Hematopoietic multipotent progenitor cell treated with erythropoietin and hydrocortisone succinate and interleukin-3 and kit ligand, for 15 days (in vitro differentiated cells): Measurements from ENCODE around the gene XRCC3.
A peak's percentile ranks its signal among the peaks of the same experiment; 100 is the strongest.
"Not testable (repeated sequence)": the region's sequence is repeated elsewhere in the genome, so short reads cannot be mapped to it uniquely, and the experiment has no call there.

Experiments
- DNase-seq: peaks from one replicate; pipeline ENCODE4 v3.0.0-alpha.2; 2015; ENCODE audit warnings: low spot score

XRCC3 gene

DNA sequence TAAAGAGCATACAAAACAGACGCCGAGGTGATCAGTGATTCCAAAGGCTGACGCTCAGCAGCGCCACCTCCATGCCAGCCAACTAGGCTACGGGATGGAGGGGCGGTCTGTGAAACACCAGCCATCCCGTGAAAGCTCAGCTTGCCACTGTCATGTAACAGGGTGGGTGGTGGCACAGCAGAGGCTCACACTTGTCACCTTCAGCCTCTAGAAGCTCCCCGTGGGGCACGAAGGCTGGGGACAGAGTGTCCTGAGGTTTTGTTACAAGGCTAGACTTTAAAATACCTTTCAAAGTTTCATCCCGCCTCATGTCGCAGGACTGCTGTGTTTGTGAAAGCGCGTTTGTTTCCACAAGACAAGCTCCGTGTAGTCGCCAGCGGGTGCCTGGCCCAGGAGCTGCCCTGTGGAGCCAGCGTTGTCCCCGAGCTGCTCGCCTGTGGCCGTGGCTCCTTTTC, 20.7 kb downstream of the XRCC3 start:
- no peak for DNase-seq

DNA sequence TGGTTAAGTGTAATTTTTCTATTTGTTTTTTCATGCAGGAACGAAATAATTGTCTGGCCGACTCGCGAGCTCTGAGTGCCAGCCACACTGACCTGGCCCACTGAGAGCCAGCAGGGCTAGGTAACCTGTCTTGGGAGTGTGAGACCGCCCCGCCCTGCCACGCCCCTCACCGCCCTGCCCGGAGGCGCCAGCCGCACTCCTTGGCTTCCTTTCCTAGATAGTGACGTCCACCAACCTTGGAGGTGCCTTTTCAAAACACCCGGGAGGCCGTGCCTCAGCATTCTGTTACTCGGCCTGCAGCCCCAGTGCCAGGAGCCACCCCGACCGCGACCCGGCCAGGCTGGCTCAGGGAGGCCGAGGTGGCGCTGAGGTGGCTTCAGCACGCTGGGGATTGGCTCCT, 21.7 kb downstream of the XRCC3 start:
- DNase-seq: no peak

DNA sequence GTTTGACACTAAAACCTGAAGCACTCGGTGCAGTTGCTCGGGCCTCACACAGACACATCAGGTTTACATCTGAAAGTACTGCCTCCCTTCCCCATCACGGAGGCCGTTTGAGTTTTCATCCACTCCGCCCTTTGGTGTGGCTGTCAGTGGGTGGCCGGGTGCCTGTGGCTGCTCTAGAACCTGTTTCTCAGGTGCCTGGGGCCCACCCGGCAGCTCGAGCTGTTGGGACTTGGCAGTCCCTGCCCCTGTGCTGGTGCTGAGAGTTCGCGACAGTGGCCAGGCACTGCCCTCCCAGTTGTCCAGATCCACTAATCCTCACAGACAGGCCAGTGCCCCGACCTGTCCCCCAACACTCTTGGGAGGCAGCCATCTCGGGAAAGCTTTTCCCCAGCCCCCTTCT, 22.4 kb downstream of the XRCC3 start:
- no peak for DNase-seq

DNA sequence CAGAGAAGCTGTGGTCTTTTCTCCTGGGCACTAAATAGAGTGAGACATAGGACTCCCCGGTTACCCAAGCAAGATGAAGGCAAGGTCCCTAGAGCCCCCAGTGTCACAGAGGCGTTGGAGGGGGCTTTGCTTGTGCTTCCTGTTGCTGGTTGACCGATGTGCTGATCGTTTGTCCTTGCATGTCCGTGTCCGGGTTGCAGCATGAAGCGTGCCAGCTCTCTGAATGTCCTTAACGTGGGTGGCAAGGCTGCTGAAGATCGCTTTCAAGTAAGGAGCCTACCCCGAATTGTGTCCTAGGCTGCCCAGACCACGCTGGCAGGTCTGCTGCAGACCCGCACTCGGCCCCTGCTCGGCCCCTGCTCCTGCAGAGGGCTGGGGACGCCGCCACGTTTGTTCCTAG, 23.1 kb downstream of the XRCC3 start:
- DNase-seq: no peak

DNA sequence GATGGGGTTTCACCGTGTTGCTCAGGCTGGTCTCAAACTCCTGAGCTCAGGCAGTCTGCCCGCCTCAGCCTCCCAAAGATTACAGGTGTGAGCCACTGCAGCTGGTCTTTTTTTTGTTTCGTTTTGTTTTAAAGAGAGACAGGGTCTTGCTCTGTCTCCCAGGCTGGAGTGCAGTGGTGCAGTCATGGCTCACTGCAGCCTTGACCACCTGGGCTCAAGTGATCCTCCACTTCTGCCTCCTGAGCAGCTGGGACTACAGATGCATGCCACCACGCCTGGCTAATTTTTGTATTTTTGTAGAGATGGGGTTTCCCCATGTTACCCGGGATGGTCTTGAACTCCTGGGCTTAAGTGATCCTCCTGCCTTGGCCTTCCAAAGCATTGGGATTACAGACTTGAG, 23.6 kb downstream of the XRCC3 start:
- not testable (repeated sequence) for DNase-seq

DNA sequence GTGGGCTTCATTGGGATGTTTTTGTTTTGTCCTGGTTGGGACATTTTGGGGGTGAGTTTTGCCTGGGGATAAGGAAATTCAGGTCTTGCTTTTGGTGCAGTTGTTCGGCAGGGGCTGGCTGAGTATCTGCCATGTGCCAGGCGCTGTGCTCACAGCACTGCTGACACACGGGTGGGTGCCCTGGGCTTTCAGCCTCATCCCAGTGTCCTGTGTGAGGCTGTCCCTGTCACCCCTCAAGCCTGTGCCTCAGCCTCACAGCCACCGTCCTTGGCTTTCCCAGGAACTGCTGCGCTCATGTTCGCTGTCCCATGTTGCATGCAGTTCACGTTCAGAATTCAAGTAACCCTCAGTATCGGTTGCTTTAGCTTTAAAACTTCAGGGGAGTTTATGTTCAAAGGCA, 24.9 kb downstream of the XRCC3 start:
- DNase-seq: no peak

DNA sequence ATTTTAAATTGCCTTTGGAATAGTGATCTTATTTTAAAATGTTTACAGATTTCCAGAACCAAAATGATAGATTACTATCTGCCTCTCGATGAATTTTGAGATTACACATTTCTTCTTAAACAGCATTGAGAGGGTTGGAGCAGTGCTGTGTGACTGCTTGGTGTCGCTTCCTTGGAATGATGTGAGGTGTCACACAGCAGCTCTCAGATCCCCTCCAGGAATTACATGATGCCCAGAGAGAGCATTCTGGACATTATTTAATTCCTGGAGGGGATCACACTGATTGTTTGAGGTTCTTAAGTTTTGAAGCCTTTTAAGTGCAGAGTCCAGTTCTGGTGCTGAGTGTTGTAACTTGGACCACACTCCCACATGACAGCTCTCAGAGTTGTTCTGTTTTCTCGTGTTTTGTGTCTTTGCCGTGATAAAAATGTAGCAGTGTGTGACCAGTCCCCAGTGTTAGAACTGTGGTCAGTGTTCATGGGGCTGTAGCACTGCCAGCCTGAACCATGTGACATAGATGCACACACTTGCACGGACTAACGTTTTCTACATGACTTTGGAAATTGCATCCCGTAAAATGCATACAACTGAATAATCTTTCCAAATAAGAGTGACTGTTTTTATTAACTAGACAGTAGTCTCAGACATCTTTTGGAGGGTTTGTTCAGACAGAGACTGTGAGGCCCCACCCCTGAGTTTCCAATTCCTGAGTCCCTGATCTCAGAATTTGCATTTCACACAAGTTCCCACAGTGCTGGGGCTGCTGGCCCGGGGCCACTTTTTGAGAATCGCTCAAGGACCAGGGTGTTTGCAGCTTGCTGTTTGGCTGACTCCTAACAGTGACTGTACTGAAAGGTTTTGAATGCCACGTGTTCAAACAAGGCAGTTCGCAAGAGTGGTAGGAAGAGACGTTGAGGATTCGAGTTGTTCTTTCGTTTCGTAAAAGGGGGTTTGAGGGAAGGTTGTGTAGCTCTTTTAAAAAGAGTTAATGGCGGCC, 26.0 kb downstream of the XRCC3 start:
- no peak for DNase-seq

DNA sequence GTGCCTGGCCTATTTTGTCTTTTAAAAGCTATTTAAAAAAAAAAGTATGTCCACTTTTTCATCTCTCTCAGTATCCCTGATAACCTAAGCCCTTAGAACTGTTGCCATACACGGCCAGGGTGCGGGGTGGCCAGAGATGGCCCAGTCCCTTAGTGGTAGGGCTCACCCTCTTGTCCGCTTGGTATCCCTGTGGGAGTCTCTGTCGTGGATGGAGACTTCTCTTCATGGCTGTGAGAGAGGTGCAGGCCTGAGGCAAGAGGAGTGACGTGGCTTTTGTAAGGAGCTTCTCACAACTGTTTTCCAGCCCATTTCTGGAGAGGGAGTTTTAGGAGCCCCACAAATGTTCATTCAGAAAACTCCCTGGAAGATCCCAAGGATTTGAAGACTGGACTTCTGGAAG, 26.8 kb downstream of the XRCC3 start:
- no peak for DNase-seq

DNA sequence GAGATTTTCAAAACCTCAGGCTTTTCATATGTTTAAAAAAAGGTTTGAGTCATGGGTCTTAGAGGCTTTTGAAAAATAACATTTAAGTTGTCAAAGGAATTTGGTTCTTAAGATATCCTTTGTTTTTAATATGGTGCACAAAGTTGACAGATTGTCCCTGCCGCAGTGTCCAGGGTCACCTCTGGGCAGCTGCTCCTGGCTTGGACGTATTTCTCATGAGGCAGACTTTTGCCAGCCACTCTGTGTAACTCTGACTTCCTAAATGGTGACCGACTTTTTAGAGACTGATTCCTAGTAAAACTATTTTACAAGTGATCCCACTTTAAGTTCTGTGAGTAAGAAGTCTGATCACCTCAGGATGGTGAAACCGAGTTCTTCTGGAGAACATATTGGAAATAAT, 27.5 kb downstream of the XRCC3 start:
- no peak for DNase-seq

DNA sequence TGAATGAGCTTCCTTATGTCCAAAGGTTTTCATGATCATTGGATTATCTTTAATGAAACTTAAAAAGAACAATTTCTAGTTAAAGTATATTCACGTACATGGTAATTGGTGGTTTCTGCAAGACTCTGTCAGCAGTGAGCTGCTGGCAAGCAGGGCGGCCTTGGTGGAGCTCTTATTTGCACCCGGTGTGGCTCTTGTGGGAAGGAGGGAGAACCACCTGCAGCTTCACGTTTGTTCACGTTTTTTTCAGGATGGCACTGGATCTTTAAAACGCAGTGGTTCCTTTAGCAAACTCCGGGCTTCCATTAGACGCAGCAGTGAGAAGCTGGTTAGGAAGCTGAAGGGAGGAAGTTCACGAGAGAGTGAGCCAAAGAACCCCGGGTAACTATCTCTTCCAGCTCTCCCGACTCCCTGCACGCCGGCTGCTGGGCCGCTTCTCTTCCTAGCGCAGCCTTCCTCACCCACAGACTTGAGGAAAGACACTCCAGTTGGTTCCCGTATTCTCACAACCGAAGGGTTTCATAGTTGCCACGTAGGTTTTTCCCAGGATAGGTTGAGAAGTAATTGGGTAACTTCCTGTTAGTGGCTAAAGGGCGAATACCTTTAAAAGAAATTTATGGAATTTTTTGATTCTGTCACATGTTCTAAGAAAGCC, 28.3 kb downstream of the XRCC3 start:
- no peak for DNase-seq

DNA sequence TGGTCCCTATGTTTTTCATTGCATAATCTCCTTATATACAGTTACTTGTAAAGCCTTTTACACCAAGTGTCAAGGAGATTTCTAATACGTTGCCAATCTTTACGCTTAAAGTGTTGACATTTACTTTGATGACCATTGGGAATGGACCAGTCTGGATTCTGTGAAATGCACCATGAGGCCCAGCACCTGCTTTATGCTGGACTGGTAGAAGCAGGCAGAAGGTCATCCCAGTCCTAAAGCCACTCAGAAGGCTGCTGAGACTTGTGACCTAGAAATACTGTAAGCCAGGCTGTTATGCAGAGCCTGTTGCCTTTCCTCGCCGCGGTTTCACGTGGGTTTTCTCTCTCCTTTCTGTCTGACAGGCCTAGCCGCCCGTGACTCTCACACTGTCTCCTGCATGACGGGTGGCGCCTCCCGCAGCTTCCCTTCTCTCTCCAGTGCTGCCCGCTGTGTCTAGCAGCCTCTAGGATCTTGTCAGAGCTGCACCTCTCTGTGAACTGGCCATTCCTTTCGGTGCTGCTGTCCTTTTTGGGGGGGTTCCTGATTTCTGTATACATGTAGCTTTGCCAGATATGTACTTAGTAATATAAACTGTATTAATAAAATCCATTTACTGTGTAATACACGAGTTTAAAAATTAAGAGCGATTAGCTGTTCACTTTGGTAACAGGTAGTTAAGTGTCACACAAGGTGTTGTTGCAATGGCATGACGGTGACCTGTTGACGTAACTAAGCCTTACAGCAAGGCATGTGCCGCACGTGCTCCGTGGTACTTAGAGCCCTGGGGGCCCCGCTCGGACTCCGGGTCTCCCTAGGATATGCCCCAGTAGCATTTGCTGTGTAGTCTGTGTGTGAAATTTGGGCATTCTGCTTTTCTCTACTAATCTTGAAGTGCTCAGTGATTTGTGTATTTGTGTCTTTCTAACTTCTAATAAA, 29.7 kb downstream of the XRCC3 start:
- DNase-seq: no peak

DNA sequence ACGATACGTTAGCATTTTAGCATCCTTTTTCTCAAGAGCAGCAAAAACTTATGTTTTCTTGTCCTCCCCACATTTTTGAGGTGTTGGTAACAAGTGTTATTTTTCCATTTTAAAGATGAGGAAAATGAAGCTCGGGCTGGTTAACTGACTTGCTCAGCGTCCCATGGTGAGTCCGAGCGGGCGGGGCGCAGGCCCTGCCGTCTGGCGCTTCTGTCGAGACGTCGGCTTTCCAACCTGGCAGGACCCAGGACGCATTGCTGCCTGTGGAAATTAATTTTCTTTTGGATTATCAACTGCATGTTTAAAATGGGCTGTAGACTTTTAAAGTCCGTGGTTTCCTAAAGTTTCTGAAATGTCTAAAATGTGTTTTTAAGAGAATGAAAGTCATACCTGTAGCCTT, 30.4 kb downstream of the XRCC3 start:
- no peak for DNase-seq

DNA sequence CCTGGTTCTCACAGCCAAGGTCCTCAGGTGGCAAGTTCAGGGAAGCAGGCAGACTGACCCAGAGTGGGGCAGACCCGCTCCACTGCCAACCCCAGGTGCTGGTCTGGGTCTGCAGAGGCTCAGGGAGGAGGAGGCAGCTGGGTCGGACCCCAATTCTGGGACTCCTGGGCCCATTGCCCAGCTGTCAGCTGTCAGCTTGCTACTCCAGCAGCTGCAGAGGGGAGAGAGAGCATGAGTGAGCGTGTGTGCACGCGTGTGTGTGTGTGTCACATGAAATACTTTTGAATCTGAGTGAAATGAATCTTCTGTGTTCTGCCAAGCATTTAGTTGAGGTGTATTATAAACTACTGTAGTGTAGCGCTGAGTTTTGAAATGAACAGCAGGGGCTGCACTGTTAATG, 30.8 kb downstream of the XRCC3 start:
- no peak for DNase-seq

DNA sequence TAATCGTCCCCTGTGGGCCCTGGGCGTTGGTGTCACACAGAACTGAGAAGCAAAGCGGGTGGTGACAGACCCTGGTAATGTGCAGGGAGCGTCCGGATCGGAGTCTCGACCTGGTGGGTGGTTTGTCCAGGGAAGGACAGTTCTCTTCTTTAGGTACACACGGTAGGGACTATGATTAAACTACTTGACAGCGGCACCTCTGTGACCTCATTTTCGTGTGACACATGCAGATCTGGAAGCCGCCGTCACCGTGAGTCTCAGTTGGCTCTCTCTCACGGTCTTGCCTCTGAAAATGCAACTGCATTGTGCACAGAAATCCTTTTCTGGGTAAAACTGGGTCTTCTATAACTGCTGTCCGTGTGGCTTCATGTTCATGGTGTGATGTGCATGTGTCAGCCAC, 32.1 kb downstream of the XRCC3 start:
- no peak for DNase-seq

DNA sequence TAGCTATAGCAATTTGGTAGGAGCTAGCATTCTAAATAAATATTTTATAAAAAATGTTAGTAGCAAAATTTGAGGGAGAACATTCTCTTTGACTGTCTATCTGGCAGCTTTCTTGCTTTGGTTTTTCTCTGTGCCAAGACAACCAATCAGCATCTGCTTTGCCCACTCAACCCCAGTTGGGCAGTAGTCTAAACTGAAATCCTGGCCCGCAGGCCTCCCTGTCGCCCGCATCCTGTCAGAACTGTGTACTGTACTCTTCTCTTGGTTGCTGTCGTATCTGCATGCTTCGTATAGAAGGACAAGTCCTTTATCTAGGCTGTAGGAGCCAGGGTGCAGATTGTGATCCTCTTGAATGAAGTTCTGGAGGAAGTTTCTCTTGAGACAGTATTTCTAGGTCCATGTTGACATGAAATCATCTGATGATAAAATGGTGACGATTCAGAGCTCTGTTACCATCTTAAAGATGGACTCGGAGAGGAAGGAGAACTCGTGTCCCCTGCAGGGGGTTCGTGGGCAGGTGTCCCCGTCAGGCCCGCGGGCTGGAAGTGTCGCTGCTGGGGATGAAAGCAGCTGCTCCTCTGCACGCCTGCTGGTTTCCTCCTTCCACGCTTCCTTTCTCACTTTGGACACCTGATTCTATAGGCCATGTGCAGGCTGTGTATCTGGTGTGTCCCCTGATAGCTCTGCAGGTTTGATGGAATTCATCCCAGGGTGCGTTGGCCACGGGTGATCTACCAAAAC, 34.6 kb downstream of the XRCC3 start:
- no peak for DNase-seq

DNA sequence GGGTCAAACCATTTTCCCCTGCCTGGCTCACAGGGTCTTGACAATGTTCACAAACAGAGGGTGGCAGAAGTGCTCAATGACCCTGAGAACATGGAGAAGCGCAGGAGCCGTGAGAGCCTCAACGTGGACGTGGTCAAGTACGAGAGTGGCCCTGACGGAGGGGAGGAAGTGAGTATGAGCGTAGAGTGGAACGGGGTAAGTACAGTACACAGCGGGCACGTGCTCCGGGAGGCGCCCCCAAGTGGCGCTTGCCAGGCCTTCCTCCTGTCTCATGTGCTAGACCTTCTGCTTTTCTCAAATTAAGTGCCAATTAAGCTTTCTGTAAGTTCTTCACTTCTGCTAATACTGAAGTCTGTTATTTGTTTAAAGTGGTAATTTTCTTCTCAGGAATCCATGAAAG, 35.9 kb downstream of the XRCC3 start:
- peak; percentile 50 for DNase-seq

DNA sequence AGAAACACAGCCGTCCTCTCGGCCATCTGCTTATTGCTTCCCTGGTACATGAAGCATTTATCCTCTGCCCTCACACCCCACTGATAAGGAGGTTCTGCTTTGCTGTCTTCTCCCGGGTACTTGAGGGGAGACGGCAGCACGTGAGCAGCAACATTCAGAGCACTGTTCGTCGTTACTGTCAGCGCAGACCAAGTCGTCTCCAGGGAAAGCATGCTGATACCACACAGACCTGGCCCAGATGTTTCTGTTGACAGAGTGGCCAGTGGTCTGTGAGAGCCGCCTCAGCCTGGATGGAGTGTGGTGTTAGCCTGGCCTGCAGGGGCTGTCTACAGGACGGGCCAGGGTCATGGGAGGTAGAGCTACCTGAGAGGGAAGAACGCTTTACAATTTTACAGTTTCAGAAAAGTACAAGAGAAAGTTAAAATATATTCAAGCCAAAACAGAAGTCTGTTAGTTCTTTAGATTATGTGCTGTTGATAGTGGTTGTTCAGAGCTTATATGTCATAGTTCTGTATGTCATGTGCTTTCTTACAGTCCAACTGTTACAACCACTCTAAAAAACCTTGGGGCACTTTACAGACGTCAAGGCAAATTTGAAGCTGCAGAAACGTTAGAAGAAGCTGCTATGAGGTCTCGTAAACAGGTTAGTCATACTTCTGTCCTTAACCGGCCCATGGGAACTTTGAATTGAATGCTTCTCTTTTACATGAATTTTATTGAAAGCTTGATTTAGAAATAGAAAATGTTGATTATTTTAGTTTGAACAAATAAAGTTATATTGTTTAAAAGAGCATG, 38.2 kb downstream of the XRCC3 start:
- DNase-seq: no peak

DNA sequence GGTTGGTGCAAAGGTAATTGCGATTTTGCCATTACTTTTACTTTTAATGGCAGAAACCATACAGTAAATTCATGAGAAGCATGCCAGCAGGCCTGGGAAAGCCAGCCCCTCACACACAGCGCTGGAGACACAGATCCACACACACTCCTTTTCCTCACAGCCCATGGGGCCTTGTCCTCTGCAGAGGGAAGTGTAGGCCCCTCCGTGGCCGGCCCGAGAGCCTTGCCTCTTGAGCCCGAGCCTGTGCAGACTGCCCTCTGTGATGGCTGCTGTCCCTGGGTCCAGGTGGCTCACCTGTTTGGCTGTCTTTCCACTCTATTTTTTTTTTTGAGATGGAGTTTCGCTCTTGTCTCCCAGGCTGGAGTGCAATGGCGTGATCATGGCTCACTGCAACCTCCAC, 39.3 kb downstream of the XRCC3 start:
- DNase-seq: no peak

DNA sequence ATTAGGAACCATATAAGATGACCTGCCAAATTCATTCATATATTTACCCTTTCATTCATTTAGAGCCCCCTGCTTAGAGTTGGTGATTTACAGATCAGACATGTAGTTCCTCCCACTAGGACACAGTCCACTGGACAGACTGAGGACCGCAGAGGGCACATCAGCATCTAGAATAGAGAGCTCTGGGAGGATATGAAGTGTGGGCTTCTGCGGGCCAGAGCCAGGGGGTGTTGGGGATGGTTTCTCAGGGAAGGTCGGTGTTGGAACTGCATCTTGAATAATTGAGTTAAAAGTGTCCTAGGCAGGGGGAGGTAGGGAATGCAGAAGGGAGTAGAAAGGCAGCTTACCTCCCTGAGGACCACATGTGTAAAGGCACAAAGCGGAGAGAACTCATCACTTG, 43.3 kb downstream of the XRCC3 start:
- DNase-seq: no peak

DNA sequence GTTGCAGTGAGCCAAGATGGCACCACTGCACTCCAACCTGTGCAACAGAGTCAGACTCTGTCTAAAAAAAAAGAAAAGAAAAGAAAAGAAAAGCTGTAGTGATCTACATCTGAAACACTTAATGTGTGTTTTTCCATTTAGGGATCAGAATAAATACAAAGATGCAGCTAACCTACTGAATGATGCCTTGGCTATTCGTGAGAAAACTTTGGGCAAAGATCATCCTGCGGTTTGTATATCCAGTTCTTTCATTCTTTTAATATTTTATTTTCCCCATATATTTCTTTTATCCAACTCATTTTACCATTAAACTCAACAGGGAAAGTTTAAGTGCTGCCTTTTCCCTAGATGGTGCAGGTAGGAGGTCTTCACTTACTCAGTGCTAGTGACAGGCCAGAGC, 45.9 kb downstream of the XRCC3 start:
- DNase-seq: no peak

DNA sequence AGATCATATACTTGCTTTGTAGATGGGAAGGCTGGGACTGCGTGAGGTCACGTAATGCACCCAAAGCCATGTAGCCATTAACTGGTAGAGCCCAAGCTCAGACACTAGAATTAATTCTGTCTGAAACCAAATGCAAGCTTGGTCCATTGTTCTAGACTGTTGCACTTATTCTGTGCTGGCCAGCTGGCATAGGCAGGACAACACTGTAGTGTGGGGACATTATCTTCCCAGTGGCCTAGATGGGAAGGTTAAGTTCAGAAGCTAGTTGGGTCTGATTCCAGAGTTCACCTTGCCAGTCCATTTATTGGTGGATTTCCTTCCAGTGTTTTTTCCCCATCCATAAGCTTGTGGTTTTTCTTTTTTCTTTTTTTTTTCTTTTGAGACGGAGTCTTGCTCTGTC, 47.1 kb downstream of the XRCC3 start:
- no peak for DNase-seq
